BLaER1 (cell line): Measurements from ENCODE around the gene SOS2.

Experiments
- H3K27ac ChIP-seq: shearing (Covaris generic); formaldehyde crosslinking; 2 replicates; pipeline ENCODE4 v1.8.1; 2022
- H3K27me3 ChIP-seq: shearing (Covaris generic); formaldehyde crosslinking; 2 replicates; pipeline ENCODE4 v1.8.1; 2022
- H3K36me3 ChIP-seq: shearing (Covaris generic); formaldehyde crosslinking; 2 replicates; pipeline ENCODE4 v1.8.1; 2022
- H3K4me1 ChIP-seq: shearing (Covaris generic); formaldehyde crosslinking; 2 replicates; pipeline ENCODE4 v1.8.1; 2022
- H3K4me2 ChIP-seq: shearing (Covaris generic); formaldehyde crosslinking; 2 replicates; pipeline ENCODE4 v1.8.1; 2022
- H3K4me3 ChIP-seq: shearing (Covaris generic); formaldehyde crosslinking; 2 replicates; pipeline ENCODE4 v1.8.1; 2022
- H3K9ac ChIP-seq: shearing (Covaris generic); formaldehyde crosslinking; 2 replicates; pipeline ENCODE4 v1.8.1; 2022
- H3K9me3 ChIP-seq: shearing (Covaris generic); formaldehyde crosslinking; 2 replicates; pipeline ENCODE4 v1.8.1; 2022
- H4K20me1 ChIP-seq: shearing (Covaris generic); formaldehyde crosslinking; 2 replicates; pipeline ENCODE4 v1.8.1; 2022
- Cebpa-rat ChIP-seq: shearing (Covaris generic); IDR thresholded peaks from 2 replicates; pipeline ENCODE4 v1.8.1; 2022

The SOS2 gene

DNA sequence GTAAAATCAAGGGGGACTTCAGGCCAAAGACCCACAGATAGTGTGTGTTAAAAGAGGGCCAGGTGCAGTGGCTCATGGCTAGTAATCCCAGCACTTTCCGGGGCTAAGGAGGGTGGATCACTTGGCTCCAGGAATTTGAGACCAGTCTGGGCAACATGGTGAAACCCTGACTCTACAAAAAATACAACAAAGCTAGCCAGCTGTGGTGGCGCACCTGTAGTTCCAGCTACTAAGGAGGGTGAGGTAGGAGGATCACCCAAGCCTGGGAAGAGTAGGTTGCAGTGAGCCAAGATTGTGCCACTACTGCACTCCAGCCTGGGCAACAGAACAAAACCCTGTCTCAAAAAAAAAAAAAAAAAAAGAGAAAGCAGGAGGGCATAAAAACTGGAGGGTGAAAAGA is 123.5 kb downstream of the SOS2 start:
- H4K20me1 ChIP-seq: peaks cover 27% of the 10 kb centered on the region
- no peaks in the 10 kb centered on the region for H3K4me1 ChIP-seq
- H3K9me3 ChIP-seq: no peaks in the 10 kb centered on the region
- H3K9ac ChIP-seq: no peak overlapping the region
- no peaks in the 10 kb centered on the region for H3K27me3 ChIP-seq
- peaks cover 76% of the 10 kb centered on the region for H3K36me3 ChIP-seq
- H3K27ac ChIP-seq: no peak overlapping the region
- H3K4me2 ChIP-seq: no peak overlapping the region
- TF ChIP-seq Cebpa-rat: no peak
- H3K4me3 ChIP-seq: no peak overlapping the region

DNA sequence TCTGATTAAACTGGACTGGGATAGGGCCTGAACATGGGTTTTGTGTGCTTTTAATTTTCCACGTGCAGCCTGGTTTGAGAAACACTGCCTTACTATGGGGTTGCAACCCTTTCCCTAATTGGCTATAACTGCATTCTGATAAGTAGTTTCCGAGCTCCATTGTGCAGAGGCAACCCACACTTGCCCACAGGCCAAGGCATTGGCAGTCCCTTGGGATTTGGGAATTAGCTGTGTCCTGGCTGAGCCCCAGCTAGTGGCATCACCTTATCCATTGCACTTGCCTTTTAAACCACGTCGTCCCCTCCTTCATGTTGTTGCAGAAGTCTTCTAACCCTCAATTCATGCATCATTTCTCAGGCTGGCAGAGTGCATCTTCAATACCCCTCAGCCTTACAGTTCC is 125.2 kb downstream of the SOS2 start:
- Histone ChIP-seq H3K4me3 (no peak overlapping the region), H3K9ac (no peak overlapping the region), H3K4me1 (no peaks in the 10 kb centered on the region), H3K27ac (no peak overlapping the region), H3K27me3 (no peaks in the 10 kb centered on the region), H3K36me3 (peaks cover 59% of the 10 kb centered on the region), H4K20me1 (peaks cover 22% of the 10 kb centered on the region), H3K4me2 (no peak overlapping the region), H3K9me3 (no peaks in the 10 kb centered on the region)
- no peak for TF ChIP-seq Cebpa-rat

DNA sequence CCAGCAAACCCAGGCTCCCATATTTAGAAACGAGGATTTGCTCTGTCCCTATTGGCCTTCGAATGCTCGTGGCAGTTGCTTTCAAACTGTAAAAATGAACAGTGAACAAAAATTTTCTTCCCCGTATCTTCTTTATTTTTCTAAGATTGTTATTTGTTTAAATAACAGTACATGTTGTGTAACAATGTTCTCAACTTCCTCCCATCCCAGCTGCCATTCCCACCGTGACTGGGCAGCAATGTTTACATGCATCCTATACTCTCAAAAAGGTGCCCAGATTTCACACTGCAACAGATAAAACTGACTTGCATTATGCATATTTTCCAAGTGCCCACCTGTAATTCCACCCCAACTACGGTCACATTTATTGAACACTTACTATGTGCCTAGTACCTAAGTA is 127.8 kb downstream of the SOS2 start:
- Histone ChIP-seq H3K4me2 (no peak overlapping the region), H3K27ac (no peak overlapping the region), H3K9me3 (no peaks in the 10 kb centered on the region), H4K20me1 (peaks cover 11% of the 10 kb centered on the region; the same call in 1 of the 2 replicates), H3K4me1 (no peaks in the 10 kb centered on the region), H3K36me3 (peaks cover 35% of the 10 kb centered on the region), H3K27me3 (no peaks in the 10 kb centered on the region), H3K4me3 (no peak overlapping the region), H3K9ac (no peak overlapping the region)
- TF ChIP-seq Cebpa-rat: no peak

DNA sequence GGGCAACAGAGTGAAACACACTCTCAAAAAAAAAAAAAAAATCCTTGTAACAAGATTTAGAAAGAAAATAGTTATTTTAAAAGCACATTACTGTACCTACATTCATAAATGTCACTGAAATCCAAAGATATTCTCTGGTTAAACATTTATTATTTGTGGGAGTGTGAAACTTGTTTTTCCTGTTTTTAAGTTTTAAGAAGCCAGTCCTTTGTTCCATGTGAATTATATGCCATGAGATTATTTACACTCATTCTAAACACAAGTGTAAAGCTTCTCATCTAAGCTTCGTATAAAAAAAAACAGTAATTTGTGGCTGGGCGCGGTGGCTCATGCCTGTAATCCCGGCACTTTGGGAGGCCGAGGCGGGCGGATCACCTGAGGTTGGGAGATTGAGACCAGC is 130.0 kb downstream of the SOS2 start:
- no peak overlapping the region for H3K27ac ChIP-seq
- H3K9me3 ChIP-seq: no peaks in the 10 kb centered on the region
- peaks cover 15% of the 10 kb centered on the region for H3K36me3 ChIP-seq
- H3K4me3 ChIP-seq: no peak overlapping the region
- no peak overlapping the region for H3K4me2 ChIP-seq
- no peak for TF ChIP-seq Cebpa-rat
- H4K20me1 ChIP-seq: no peaks in the 10 kb centered on the region
- H3K27me3 ChIP-seq: no peaks in the 10 kb centered on the region
- H3K4me1 ChIP-seq: no peaks in the 10 kb centered on the region
- H3K9ac ChIP-seq: no peak overlapping the region

DNA sequence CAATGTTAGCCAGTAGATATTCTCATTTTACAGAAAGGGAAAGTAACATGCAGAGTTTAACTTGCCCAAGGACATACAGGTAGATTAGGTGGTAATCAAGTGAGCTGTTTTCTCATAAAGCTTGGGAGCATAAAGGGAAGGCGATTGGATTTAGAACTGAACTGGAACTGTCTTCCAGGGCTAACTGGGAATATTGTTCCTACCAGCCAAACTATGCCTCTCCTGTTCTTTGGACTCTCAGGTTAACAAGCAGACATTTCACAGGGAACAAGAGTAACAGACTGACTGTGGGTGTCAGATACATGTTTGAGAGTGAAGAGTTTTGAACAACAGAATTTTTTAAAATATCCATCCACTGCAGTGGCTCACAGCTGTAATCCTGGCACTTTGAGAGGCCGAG is 130.6 kb downstream of the SOS2 start:
- Histone ChIP-seq H3K9ac (no peak overlapping the region), H4K20me1 (no peaks in the 10 kb centered on the region), H3K9me3 (no peaks in the 10 kb centered on the region), H3K36me3 (peaks cover 11% of the 10 kb centered on the region; the same call in 1 of the 2 replicates), H3K4me2 (no peak overlapping the region), H3K4me1 (no peaks in the 10 kb centered on the region), H3K27me3 (no peaks in the 10 kb centered on the region), H3K4me3 (no peak overlapping the region), H3K27ac (no peak overlapping the region)
- TF ChIP-seq Cebpa-rat: no peak

DNA sequence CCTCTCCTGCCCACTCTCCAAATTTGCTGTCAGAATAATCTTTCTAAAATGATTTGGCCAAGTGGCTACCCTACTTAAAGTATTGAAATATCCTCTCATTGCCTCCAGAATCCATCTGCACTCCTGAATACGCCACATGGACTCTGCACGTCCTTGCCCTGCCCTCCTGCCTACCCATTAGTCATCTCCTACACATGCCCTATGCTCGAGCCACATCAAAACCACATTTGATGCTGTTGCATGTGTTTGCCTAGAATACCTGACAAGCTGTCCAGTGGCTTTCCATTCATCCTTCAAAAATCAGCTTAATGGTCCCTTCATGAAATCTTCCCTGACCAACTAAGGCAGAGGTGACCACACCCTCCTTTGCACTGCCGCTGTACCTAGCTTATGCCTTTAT is 132.0 kb downstream of the SOS2 start:
- no peak overlapping the region for H3K9ac ChIP-seq
- H4K20me1 ChIP-seq: no peaks in the 10 kb centered on the region
- no peaks in the 10 kb centered on the region for H3K4me1 ChIP-seq
- H3K27me3 ChIP-seq: no peaks in the 10 kb centered on the region
- no peak overlapping the region for H3K27ac ChIP-seq
- no peak overlapping the region for H3K4me2 ChIP-seq
- H3K36me3 ChIP-seq: peaks cover 16% of the 10 kb centered on the region; the same call in 1 of the 2 replicates
- H3K4me3 ChIP-seq: no peak overlapping the region
- TF ChIP-seq Cebpa-rat: no peak
- no peaks in the 10 kb centered on the region for H3K9me3 ChIP-seq

DNA sequence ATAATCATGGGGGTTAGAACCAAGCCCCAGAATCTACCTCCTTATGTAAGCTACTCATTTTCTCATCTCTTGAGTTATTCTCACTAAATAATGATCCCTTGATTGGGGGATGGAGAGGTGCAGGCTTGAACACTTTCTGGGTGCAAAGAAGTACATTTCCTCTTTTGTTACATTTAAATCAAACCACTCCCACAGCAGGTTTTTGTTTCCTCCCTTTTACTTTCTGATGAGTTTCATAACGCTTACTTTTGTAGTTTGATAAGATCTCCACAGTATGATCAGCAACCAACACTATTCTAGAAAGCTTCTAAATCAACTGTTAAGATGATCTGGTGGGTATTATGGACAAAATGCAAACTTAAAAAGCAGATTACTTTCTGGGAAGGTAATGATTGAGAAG is 135.5 kb downstream of the SOS2 start:
- H3K4me1 ChIP-seq: peaks cover 11% of the 10 kb centered on the region
- no peaks in the 10 kb centered on the region for H4K20me1 ChIP-seq
- no peak overlapping the region for H3K9ac ChIP-seq
- no peak overlapping the region for H3K27ac ChIP-seq
- no peaks in the 10 kb centered on the region for H3K27me3 ChIP-seq
- H3K9me3 ChIP-seq: no peaks in the 10 kb centered on the region
- no peak for TF ChIP-seq Cebpa-rat
- no peak overlapping the region for H3K4me3 ChIP-seq
- H3K36me3 ChIP-seq: 0 out of 2 replicates have a peak, but pooled peaks cover 5% of the 10 kb centered on the region
- H3K4me2 ChIP-seq: no peak overlapping the region

DNA sequence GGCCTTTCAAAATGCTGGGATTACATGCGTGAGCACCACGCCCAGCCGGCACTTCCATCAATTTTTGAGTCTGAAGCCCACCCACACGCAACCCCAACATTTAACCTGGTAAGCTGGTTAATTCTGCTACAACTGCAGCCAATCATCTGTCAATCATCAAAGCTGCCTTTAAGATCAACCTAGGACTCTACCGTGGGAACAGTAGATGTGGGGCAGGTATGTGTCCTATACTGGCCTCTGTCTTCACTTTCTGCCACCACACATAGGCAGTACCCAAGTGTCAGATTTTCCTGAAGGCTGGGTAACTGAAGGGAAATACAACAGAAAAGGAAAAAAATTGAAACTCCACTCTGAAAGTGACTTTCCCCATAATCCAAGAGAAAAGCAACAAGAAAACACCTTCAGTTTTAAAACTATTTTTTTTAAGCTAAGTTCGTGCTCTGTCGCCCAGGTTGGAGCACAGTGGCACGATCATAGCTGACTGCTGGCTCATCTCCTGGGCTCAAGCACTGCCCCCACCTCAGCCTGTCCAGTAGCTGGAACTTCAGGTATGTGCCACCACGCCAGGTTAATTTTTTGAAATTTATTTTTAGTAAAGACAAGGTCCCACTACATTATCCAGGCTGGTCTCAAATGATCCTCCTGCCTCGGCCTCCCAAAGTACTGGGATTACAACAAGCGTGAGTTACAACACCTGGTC is 137.2 kb downstream of the SOS2 start:
- no peak for TF ChIP-seq Cebpa-rat
- no peak overlapping the region for H3K9ac ChIP-seq
- peaks cover 11% of the 10 kb centered on the region for H3K4me1 ChIP-seq
- H3K9me3 ChIP-seq: no peaks in the 10 kb centered on the region
- no peak overlapping the region for H3K4me3 ChIP-seq
- H3K36me3 ChIP-seq: 0 out of 2 replicates have a peak, but pooled peaks cover 5% of the 10 kb centered on the region
- no peaks in the 10 kb centered on the region for H3K27me3 ChIP-seq
- no peak overlapping the region for H3K4me2 ChIP-seq
- no peak overlapping the region for H3K27ac ChIP-seq
- H4K20me1 ChIP-seq: no peaks in the 10 kb centered on the region

DNA sequence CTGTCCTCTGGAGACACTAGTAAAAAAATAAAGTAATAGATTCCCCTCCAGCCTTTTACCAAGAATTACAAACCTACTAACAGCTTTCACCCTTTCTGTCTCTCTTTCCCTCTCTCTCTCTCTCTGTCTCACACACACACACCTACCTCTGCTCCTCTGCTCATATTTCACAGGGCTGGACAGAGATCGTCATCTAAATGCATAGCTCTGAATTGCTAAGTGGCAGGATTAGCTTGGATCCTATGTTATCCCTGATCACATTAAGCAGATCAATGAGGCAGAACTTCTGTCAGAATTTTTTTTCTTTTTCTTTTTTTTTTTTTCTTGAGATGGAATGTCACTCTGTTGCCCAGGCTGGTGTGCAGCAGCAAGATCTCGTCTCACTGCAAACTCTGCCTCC is 137.9 kb downstream of the SOS2 start:
- Histone ChIP-seq H4K20me1 (no peaks in the 10 kb centered on the region), H3K4me3 (no peak overlapping the region), H3K9me3 (no peaks in the 10 kb centered on the region), H3K36me3 (0 out of 2 replicates have a peak, but pooled peaks cover 5% of the 10 kb centered on the region), H3K9ac (no peak overlapping the region), H3K4me1 (peaks cover 11% of the 10 kb centered on the region), H3K27me3 (no peaks in the 10 kb centered on the region), H3K4me2 (no peak overlapping the region), H3K27ac (no peak overlapping the region)
- no peak for TF ChIP-seq Cebpa-rat

DNA sequence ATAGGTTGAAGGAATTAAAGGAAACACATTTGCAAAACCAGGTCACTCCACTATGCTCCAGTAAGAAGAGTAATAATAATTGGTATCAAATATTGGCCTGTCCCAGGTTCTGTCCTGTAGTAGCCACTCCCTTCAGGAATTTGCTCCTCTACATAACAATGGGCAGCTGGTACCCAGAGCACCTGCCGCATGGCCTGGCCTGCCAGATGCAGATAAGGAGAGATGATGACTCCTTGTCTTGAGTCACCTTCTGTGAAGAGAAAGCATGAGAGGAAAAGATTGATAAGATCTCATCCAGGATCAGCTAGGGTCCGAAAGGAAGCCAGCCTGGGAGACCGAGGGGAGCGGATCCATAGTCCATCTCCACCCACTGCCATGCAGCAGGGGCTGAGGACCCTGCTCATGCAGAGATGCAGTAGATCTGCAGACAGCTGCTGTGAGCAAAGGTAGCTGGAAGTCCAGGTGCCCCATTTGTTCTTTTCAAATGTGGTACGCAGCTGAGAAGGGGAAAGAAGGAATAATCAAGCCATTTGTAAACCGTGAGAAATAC is 139.3 kb downstream of the SOS2 start:
- no peaks in the 10 kb centered on the region for H3K27me3 ChIP-seq
- H3K9me3 ChIP-seq: no peaks in the 10 kb centered on the region
- H3K27ac ChIP-seq: no peak overlapping the region
- H3K9ac ChIP-seq: no peak overlapping the region; the same call in 1 of the 2 replicates
- H3K36me3 ChIP-seq: 0 out of 2 replicates have a peak, but pooled peaks cover 5% of the 10 kb centered on the region
- peak overlapping the region; percentile 44; the same call in 1 of the 2 replicates for H3K4me2 ChIP-seq
- TF ChIP-seq Cebpa-rat: no peak
- H3K4me1 ChIP-seq: peaks cover 11% of the 10 kb centered on the region
- no peak overlapping the region for H3K4me3 ChIP-seq
- H4K20me1 ChIP-seq: no peaks in the 10 kb centered on the region
